NCI-H526 (cell line): ENCODE data around the gene SYCE1.
A peak's percentile ranks its signal among the peaks of the same experiment; 100 is the strongest.
"Not testable (repeated sequence)": the region's sequence is repeated elsewhere in the genome, so short reads cannot be mapped to it uniquely, and the experiment has no call there.

Source experiments
- DNase-seq, 2 experiments: peaks; one replicate each; lab custom pipeline; 2025; lab: John Stamatoyannopoulos, UW

SYCE1 gene

GRCh38 chr10:133557381-133557780, 8.0 kb downstream of the SYCE1 start:
- DNase-seq, result no peak

DNA sequence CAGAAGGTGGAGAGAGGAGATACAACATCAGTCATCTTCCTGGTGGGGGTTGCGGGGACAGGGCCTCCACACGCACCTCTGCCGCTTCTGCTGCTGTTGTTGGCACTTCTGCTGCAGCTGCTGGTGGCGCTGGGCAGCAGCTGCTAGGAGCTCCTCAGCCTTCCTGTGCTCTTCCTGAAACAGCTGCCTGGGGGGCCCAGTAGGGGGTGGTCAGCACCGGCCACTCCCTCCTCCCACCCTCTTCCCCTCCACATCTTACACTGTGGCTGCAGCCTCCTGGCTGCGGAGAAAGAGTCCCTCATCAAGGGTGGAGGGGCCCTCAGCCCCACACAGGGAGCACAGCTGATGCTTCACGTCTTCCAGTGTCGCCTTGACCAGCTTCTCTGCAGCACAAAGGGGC, 9.9 kb downstream of the SYCE1 start:
- no peak for DNase-seq

- no peak for DNase-seq
Observed at GRCh38 chr10:133554600-133554999, 10.8 kb downstream of the SYCE1 start.

DNA sequence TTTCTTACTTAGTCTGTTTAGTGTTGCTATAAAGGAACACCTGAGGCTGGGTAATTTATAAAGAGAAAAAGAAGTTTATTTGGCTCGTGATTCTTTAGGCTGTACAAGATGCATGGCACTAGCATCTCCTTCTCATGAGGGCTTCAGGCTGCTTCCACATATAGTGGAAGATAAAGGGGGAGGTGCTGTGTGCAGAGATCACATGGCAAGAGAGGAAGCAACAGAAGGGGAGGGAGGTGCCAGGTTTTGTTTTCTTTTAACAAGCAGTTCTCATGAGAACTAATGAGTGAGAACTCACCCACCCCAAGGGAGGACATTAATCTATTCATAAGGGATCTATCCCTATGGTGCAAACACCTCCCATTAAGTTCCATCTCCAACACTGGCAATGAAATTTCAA, 20.9 kb downstream of the SYCE1 start:
- DNase-seq, result no peak

- DNase-seq, result peak in 1 of 2 experiments; percentile 54
Observed at GRCh38 chr10:133541441-133541975, 23.9 kb downstream of the SYCE1 start.

GRCh38 chr10:133537546-133538545, 27.5 kb downstream of the SYCE1 start:
- DNase-seq, result no peak

DNA sequence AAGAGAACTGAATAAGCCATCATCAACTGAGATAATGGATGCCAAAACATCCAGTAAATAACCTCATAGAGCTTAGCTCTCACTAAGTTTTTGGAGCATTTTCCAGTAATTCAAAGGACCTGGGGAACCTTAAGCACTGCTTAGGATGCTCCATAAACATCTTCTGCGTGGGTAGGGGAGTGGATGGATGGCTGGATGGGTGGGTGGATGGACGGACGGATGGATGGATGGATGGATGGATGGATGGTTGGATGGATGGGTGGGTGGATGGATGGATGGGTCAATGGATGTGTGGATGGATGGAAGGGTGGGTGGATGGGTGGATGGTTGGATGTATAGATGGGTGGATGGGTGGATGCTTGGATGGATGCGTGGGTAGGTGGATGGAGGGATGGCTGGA, 29.2 kb downstream of the SYCE1 start:
- DNase-seq, result no peak

- no peak for DNase-seq
Observed at GRCh38 chr10:133534417-133534816, 31.0 kb downstream of the SYCE1 start.

DNA sequence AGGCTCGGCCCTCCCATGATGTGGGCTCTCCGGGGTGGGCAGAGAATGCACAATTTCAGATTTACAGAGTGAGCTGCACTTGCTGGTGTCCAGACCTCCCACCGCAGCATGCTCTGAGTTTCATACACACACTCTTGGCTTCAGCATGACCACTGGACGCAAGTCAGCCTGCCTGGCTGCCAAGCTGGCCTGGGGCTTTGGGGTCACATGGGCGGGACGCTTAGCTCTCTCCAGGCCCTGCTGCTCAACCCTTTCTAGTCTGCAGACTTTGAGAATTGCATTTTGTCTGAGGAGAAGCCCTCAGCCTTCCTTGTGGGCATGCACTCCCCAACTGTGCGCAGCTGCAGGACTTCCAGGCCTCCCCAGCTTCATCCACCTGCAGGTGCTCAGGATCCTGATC, 32.5 kb downstream of the SYCE1 start:
- no peak for DNase-seq

- DNase-seq, result no peak
Observed at GRCh38 chr10:133530506-133530905, 34.9 kb downstream of the SYCE1 start.

GRCh38 chr10:133529576-133529946, 35.8 kb downstream of the SYCE1 start:
- DNase-seq, result peak in 1 of 2 experiments; percentile 23

GRCh38 chr10:133528845-133529575, 36.4 kb downstream of the SYCE1 start:
- DNase-seq, result peak; percentile 27 to 76

DNA sequence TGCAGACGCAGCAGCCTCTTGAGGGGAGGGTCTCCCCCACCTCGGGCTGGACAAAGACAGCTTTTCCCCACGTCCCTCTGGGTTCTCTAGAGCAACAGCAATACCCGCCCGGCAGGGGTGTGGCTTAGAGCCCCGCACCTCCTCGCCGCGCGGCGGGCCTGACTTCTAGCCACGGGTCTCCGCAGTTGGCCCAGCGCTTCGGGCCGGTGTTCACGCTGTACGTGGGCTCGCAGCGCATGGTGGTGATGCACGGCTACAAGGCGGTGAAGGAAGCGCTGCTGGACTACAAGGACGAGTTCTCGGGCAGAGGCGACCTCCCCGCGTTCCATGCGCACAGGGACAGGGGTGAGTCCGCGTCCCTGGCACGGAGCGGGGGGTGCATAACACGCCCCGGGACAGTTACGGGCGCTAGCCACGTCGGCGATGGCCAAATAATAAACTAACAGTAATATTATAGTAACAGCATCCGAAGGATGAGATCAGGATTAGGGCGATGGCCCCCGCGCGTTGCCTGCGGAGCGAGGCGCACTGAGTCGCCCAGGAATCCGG, 37.0 kb downstream of the SYCE1 start:
- DNase-seq, result peak in 1 of 2 experiments; percentile 39

- peak in 1 of 2 experiments; percentile 9 for DNase-seq
Observed at GRCh38 chr10:133527771-133528271, 37.6 kb downstream of the SYCE1 start.

GRCh38 chr10:133526957-133527588, 38.3 kb downstream of the SYCE1 start, which contains the start of gene CYP2E1:
TSS of gene CYP2E1 (plus strand) at chr10:133527363. CDS start at chr10:133527396, 33 bp downstream.
- no peak for DNase-seq

DNA sequence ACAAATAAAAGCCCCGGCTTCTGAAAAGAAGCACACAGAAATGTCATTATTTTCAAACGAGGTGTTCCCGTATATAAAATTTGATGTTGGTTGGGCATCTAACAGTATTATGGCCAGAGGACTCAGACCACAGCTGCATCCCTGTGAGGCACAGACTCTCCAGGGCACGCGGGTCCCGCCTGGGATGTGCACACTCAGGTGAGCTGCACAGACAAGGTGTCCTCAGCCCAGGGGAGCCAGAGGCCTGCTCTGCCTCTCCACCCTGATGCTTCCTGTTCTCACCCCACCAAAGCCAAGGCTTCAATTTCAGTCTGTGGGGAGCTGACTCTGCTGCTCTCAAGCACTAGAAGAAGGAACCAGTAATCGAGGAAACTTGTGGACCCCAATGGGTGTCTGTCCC, 39.9 kb downstream of the SYCE1 start:
- DNase-seq, result no peak

GRCh38 chr10:133523631-133524203, 41.7 kb downstream of the SYCE1 start:
- DNase-seq, result peak in 1 of 2 experiments; percentile 9

DNA sequence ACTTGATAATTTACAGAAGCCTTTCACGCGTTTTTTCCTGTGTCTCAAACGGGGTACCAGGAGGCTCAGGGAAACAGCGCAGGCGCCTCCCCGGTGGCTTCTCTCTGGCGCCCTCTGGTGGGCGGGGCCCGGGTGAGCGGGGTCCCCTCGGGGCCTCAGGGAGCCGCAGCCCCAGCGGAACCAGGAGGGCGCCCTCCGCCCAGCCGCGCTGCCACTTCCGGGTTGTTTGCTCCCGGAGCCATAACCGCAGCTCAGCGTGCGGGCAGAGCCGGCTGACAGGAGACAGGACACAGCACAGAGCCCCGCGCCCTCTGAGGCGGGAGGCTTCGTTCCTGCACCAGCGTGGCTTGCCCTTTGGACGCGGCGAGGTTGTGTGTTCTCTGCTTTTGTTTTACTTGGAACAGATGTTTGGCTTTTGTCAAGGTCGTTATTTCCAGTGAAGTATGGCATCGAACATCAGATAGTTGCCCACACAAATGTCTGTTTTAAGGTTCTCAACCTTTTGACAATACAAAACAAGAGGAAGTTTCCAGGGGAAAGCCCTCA, 45.1 kb downstream of the SYCE1 start:
- peak; percentile 48 to 86 for DNase-seq

DNA sequence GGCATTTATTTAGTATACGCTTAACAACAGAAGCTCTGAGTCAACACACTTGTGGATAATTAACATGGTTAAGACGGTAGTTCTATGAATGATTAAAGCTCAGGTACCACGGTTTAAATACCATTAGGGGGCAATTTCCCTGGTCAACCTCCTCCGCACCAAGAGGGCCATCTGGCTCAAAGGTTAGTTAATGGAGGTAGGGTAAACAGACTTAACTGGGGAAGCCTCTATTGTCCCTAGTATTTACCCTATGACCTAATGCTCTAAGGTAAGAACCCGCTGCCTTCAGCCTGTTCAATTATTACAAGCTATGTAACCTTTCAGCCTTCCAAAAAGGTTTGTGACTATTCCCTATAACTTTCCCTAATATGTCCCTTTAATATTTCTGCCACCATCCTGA, 46.9 kb downstream of the SYCE1 start:
- DNase-seq, result not testable (repeated sequence)

DNA sequence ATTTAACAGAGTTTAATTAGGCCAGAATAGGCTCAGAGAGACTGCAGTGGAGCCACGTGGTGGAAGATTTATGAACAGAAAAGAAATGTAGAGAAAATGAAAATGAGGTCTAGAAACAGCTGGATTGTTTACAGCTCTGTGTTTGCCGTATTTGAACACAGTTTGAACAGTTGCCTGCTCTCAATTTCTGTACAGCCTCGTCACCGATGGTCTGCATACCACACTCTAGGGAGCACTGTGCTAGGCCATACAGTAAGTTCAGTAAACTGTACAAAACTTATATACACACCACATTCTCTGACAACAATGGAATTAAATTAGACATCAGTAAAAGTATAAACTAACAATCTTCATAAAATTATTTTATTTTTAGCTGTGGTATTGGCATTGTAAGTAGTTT, 49.3 kb downstream of the SYCE1 start:
- DNase-seq, result no peak

- DNase-seq, result no peak
Observed at GRCh38 chr10:133515471-133515870, 49.9 kb downstream of the SYCE1 start.
